Nephron progenitor cell (in vitro differentiated cells): ENCODE data around the gene FCER1G.

Experiments
- DNase-seq: peaks from one replicate; pipeline ENCODE4 v3.0.0; 2021
- H3K27ac Mint-ChIP-seq: 2 replicates; pipeline ENCODE4 v1.8.0; 2021; ENCODE audit warnings: mild to moderate bottlenecking, moderate library complexity, mixed read lengths
- H3K27me3 Mint-ChIP-seq: 2 replicates; pipeline ENCODE4 v1.8.0; 2021; ENCODE audit warnings: mild to moderate bottlenecking, low read depth, mixed read lengths; ENCODE audit not compliant: poor library complexity
- H3K36me3 Mint-ChIP-seq: 2 replicates; pipeline ENCODE4 v1.8.0; 2021; ENCODE audit warnings: low read depth, mixed read lengths
- H3K4me1 Mint-ChIP-seq: 2 replicates; pipeline ENCODE4 v1.8.0; 2021; ENCODE audit warnings: mixed read lengths
- H3K4me3 Mint-ChIP-seq: 2 replicates; pipeline ENCODE4 v1.8.0; 2021; ENCODE audit warnings: mild to moderate bottlenecking, moderate library complexity, mixed read lengths
- H3K9me3 Mint-ChIP-seq: 2 replicates; pipeline ENCODE4 v1.8.0; 2021; ENCODE audit warnings: mild to moderate bottlenecking, moderate library complexity, mixed read lengths
- TF ChIP-seq, protein P1 (sequence below): fragments of 200-600 bp; sonication (generic); IDR thresholded peaks from 2 replicates; pipeline ENCODE4 v1.5.0; 2021; ENCODE audit warnings: antibody characterized with exemption

FCER1G gene

DNA sequence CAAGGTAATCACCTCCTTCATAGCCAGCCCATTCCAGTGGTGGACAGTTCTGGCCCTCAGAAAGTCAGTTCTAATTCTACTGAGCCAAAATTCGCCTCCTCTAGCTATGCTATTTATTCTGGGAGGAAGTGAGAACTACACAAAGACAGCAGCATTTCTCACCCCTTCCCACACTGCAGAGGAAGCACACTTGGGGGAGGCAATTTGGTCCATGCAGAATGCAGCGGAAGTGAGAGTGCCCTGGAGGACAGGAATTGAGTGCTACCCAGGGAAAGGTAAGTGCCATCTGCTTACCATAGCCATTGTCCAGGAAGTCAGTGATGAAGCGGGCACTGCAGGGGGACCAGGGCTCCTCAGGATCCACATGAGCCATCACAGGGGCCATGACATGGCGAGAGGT lies 19.9 kb upstream of the FCER1G start:
- H3K4me1 Mint-ChIP-seq = peaks cover 44% of the 10 kb centered on the region
- H3K9me3 Mint-ChIP-seq = no peaks in the 10 kb centered on the region
- TF ChIP-seq, protein P1, sequence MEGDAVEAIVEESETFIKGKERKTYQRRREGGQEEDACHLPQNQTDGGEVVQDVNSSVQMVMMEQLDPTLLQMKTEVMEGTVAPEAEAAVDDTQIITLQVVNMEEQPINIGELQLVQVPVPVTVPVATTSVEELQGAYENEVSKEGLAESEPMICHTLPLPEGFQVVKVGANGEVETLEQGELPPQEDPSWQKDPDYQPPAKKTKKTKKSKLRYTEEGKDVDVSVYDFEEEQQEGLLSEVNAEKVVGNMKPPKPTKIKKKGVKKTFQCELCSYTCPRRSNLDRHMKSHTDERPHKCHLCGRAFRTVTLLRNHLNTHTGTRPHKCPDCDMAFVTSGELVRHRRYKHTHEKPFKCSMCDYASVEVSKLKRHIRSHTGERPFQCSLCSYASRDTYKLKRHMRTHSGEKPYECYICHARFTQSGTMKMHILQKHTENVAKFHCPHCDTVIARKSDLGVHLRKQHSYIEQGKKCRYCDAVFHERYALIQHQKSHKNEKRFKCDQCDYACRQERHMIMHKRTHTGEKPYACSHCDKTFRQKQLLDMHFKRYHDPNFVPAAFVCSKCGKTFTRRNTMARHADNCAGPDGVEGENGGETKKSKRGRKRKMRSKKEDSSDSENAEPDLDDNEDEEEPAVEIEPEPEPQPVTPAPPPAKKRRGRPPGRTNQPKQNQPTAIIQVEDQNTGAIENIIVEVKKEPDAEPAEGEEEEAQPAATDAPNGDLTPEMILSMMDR = no peak
- peaks cover 6% of the 10 kb centered on the region for H3K27me3 Mint-ChIP-seq
- DNase-seq = no peak
- no peak overlapping the region for H3K4me3 Mint-ChIP-seq
- H3K27ac Mint-ChIP-seq = peak overlapping the region; percentile 25
- H3K36me3 Mint-ChIP-seq = peaks cover 4% of the 10 kb centered on the region

GRCh38 chr1:161196111-161196510 lies 19.0 kb upstream of the FCER1G start:
- TF ChIP-seq, protein P1 = no peak
- Mint-ChIP-seq H3K4me1 (peaks cover 53% of the 10 kb centered on the region), H3K36me3 (peaks cover 4% of the 10 kb centered on the region), H3K9me3 (no peaks in the 10 kb centered on the region), H3K27me3 (peaks cover 3% of the 10 kb centered on the region), H3K27ac (no peak overlapping the region), H3K4me3 (no peak overlapping the region)
- no peak for DNase-seq

DNA sequence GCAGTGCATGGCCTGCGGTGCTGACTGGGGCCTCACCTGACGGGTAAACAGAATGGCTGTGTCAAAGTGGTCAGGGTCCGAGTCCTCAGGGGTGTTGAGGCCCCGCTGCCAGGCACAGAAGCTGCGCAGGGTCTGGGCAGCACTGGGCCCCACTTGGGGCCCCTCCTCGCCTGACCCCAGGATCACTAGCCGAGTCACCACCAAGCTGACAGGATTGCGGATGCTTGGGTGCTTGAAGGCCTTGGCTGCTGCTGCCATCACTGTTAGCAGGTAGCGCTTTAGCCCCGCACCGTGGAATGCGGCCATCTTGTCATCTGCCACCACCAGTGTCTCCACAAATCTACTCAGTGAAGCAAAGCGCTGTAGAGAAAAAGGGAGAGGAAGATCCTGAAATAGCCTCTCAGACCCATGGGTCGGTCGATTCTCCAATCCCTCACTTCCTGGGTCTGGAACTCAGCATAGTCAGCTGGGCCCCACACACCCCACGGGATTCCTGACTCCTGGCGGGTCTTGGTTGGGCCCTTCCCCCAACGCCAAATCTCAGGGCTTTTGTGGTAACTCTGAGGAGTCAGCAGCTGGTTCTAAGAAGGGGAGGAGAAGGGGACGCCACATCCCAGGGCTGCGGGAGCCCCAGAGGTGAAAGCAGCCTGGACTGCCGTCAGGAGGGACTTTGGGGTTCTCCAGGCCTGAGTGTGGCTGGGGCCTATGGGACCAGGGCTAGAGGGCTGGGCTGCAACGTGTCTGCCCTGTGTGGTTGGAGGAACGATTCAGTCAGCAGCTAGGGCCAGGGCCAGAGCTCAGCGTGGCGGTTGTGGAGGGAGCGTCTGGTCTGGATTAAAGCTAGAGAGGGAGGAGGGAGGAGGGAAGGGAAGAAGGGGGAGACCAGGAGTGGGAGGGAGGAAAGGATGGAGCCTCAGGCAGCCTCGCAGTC lies 18.3 kb upstream of the FCER1G start:
- Mint-ChIP-seq H3K4me1 (peaks cover 60% of the 10 kb centered on the region), H3K27ac (no peak overlapping the region), H3K9me3 (no peaks in the 10 kb centered on the region), H3K4me3 (peak overlapping the region; percentile 79), H3K36me3 (peaks cover 4% of the 10 kb centered on the region), H3K27me3 (peaks cover 3% of the 10 kb centered on the region)
- TF ChIP-seq, protein P1 = no peak
- DNase-seq = peak; percentile 31

GRCh38 chr1:161197560-161198193 lies 17.4 kb upstream of the FCER1G start:
- H3K4me1 Mint-ChIP-seq = peaks cover 65% of the 10 kb centered on the region
- H3K9me3 Mint-ChIP-seq = no peaks in the 10 kb centered on the region
- TF ChIP-seq, protein P1 = no peak
- peak overlapping the region; percentile 52 for H3K27ac Mint-ChIP-seq
- peak overlapping the region; percentile 79 for H3K4me3 Mint-ChIP-seq
- peaks cover 2% of the 10 kb centered on the region for H3K36me3 Mint-ChIP-seq
- peaks cover 3% of the 10 kb centered on the region for H3K27me3 Mint-ChIP-seq
- no peak for DNase-seq

DNA sequence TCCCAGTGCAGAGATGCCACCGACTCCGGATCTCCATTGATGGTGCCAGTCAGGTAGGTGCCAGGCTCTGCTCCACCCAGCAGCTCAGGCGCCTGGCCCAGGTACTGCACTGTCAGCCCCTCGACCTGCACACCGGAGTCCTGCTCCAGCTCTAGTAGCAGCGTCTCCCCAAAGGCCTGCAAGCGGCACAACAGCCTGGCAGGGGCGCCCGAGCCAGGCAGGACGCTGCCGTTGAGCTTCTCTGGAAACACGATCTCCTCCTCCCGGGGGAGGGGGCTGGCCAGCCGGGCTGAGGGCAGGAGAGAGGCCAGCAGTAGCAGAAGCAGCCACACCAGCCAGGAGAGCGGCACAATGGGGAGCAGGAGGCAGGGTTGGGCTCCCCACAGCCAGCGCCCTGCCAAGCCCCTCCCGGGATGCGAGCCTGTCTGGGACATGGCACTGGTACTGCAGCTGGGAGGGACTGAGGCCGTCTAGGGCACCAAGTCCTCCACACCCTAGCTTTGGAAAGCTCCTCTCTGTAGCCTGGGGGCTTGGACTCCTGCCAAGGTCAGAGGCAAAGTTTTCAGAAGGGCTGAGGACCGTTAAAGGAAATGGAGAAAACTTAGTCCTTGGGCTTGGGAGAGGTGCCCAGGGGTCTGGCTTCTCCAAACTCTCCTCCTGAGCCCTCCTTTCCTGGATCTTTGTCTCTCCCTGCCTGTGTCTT lies 16.8 kb upstream of the FCER1G start:
- no peaks in the 10 kb centered on the region for H3K9me3 Mint-ChIP-seq
- peaks cover 62% of the 10 kb centered on the region for H3K4me1 Mint-ChIP-seq
- peaks cover 3% of the 10 kb centered on the region for H3K27me3 Mint-ChIP-seq
- DNase-seq = peak; percentile 78
- H3K4me3 Mint-ChIP-seq = peak overlapping the region; percentile 79
- H3K27ac Mint-ChIP-seq = peak overlapping the region; percentile 86
- H3K36me3 Mint-ChIP-seq = no peaks in the 10 kb centered on the region
- TF ChIP-seq, protein P1 = no peak
